Fibroblast of peridontal ligament (primary cell): ENCODE data around the gene EIF4E1B.

Source experiments
- DNase-seq: peaks from one replicate; pipeline ENCODE4 v3.0.0-alpha.2; 2010; ENCODE audit errors: extremely low read depth

EIF4E1B gene

DNA sequence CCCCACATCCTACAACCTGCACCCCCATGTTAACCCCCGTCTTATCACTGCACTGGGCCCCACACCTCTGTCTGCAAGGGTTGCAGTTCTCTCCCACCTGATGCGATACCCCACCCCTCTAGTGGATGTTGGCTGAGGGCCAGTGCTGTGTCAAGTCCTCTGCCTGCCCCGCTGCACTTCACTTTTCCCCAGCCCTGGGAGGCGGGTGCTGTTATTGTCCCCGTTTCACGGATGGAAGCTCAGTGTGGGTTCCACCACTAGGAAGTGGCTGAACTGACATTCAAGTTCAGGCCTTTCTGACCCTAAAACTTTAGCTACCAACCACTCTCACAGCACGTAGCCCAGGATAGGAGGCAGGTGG, 3.6 kb upstream of the EIF4E1B start:
- no peak for DNase-seq

- DNase-seq, result no peak
Observed at GRCh38 chr5:176627582-176627981, 2.9 kb upstream of the EIF4E1B start.

- no peak for DNase-seq
Observed at GRCh38 chr5:176628406-176629228, 1.9 kb upstream of the EIF4E1B start.

DNA sequence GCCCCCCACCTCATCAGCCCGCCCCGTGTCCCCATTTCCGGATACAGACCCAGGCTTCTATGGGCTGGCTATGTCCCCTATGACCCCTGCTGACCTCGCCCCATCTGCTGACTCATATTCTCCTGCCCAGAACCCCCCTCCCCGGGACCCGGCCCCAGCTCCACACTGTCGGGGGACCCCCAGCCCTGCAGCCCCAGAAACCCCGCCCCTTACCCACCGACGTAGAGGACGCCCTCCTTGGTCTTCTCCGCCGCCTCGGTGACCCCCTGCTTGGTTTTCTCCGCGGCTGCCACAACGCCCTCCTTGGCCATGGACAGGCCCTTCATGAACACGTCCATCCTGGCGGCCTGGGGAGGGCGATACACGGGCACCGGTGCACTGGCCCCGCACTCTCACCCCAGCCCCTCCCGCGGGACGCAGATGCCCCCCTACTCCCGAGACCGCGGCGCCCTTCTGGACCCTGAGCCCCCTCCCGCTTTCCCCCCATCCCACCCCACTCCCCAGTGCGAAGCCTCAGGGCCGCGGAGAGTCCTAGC, 1.1 kb upstream of the EIF4E1B start:
- no peak for DNase-seq

GRCh38 chr5:176630681-176631222, 277 bp downstream of the EIF4E1B start:
- no peak for DNase-seq

DNA sequence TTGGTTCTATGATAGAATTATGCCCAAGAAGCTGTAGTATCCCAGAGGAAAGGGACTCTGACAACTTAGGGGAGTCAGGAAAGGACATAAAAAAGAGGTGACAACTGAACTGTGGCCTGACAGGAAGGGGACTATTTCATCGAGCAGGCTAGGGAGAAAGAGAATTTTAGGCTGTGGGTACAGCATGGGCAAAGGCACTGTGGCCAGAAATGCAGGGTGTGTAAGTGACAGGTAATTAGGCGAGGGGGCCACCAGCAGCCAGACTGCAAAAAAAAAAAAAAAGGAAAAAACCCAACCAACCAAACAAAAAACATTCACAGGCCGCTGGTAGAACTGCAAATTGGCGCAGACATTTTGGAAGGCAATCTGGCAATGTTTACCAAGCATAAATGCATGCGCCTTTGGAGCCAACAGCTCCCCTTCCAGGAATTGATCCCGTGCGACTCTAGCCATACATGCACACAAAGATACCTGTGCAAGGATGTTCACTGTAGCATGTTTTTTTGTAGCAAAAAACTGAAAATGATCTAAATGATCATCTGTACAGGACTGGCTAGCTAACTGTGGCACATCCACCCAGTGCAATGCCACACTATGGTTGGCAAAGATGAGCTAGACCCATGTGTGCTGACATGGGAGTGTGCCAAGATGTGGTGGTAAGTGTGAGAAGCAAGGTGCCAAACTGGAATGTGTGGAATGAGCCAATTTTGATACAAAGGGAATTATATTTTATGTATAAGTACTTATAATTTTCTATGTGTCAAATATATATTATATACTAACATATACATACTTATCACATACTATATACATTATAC, 1.1 kb downstream of the EIF4E1B start:
- no peak for DNase-seq

DNA sequence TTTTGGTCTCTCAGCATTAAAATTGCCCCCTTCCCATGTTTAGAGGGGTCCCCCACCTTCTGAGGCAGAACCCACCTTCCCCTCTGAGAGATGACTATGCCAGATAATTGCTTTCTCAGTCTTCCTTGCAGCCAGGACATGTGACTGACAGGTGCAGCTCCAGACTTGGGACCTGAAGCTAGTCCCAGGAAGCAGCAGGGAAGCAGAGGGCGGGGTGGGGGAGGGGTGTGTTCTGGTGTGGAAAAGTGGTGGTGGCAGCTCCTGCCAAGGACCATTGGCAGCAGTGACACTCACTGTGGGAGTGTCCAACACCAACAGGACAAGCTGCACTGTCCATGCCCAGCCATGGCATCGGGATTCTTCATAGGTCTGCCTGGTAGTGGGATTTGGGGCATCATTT, 2.3 kb downstream of the EIF4E1B start:
- no peak for DNase-seq

DNA sequence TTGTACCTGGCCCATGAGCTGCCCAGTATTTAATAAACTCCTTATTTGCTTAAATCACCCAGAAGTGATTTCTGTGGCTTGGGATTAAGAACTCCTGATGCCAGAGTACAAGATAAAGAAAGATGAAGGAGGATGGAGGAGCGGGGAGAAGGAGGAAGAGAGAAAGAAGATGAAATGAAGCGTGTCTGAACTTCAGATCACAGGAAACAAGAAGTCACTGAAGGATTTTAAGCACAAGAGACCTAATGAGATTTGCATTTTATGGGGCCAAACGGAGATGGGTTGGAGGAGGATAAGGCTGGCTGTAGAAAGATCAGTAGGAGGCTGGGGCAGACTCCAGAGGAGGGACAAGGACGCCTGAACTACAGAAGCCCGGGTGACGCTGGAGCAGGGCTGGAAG, 3.1 kb downstream of the EIF4E1B start:
- DNase-seq, result no peak

DNA sequence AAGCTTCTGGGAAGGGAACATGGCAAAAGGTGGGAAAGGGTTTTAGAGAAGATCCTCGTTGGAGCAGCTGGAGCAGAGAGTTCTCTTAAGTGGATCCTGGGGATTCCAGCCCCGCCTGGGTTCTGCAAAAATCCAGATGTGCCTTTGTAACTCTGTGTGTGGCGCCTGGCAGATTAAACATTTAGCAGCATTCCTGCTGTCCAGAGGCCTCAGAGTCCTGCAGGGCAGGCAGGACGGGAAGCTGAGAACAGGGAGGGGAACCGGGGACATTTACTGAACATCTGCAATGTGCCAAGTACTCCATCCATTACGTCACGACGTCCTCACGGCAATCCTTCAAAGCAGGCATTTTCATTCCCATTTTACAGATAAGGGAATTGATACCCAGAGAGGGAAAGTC, 6.0 kb downstream of the EIF4E1B start:
- DNase-seq, result no peak

DNA sequence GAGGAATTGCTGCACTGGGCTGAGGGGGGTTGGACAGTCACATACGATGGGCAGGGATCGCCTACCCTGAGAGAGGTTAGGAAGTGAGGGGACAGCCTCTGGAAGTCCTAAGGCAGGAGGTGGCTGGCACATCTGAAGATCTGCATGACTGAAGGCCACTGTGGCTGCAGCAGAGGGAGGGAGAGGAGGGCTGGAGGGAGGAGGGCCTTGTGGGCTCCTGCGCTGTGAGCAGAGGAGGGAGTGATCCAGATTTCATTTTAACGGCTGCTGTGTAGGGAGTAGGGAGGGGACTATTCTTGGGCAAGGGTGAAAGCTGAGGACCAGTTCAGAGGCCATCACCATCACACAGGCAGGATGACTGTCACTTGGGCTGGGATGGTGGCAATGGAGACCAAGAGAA, 7.1 kb downstream of the EIF4E1B start:
- no peak for DNase-seq

DNA sequence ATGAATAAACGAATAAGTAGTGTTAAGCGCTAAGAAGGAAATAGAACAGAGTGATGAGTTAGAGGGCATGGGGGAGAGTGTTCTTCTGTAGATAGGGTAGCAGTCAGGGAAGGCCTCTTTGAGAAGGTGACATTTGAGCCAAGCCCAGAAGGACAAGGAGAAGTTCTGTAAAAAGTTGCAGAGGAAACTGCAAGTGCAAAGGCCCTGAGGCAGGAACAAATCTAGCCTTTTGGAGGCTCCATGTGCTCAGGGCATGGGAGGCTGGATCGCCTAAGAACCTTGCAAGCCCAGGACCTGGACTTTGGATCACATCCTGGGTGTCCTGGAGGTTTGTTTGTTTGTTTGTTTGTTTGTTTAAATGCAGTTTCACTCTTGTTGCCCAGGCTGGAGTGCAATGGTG, 8.0 kb downstream of the EIF4E1B start:
- no peak for DNase-seq

GRCh38 chr5:176639208-176639607, 8.7 kb downstream of the EIF4E1B start:
- DNase-seq, result no peak

- DNase-seq, result peak; percentile 75
Observed at GRCh38 chr5:176639981-176640380, 9.5 kb downstream of the EIF4E1B start.

DNA sequence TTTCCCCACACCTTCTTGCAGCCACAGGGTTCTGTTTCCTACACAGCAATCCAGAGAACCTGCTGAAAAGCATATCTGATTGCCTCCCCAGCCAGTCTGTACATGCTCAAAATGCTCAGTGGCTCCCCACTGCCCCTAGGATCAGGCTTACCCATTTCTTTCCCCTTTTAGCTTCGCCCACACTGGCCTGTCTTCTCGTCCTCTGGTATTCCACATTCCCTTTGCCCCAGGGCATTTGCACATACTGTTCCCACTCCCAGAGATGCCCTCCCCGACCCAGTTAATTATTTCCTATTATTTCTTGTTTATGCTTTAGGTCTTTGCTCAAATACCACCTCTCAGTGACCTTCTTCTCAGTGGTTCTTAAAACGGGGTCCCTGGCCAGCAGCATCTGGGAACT, 10.1 kb downstream of the EIF4E1B start:
- no peak for DNase-seq

- no peak for DNase-seq
Observed at GRCh38 chr5:176642675-176643490, 12.4 kb downstream of the EIF4E1B start.

DNA sequence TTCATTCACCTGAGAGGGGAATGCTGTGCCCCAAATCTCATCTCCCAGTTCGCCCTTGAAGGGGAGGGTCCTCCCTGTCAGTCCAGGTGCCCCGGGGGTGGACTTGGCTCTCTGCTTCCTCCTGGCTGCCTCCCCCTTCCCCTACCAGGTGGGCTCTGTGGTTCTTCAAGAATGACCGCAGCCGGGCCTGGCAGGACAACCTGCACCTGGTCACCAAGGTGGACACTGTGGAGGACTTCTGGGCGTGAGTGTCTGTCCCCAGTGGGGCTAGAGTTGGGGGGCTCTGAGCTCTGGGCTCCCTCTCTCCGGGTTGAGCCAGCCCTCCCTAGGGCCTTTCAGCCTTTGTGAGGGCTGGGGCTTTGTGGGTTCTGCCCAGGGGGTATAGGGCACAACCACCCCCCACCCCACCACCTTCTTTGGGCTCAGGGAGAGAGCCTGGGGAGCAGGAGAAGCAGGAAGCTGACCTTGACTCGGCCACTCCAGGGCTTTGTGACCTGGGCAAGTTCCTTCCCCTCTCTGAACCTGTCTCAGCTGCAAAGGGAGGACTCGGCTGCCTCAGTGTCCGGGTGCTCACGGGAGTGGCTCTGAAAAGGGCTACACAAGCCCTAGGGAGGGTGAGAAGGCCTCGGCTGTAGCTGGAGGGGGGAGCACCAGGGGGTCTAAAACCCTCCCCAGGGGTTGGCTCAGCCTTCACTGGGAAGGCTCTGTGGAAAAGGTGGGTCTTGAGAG, 13.2 kb downstream of the EIF4E1B start:
- DNase-seq, result no peak

DNA sequence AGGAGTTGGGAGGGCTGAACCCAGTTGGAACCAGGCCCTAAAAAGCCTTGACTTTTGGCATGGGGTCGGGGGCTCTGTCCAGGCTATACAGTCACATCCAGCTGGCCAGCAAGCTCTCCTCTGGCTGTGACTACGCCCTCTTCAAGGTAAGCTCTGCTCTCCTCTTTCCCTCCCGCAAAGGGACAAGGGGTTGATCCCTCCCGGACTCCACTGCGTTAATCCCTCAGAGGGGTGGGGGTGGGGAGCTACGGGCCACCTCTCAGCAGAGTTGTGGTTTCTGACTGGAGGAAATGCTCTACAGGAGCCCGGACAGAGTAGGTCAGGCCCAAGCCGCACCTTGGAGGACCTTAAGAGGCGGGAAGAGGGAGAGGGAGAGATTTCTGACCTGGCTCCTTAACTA, 13.8 kb downstream of the EIF4E1B start:
- DNase-seq, result no peak

GRCh38 chr5:176644878-176645670, 14.6 kb downstream of the EIF4E1B start:
- no peak for DNase-seq

DNA sequence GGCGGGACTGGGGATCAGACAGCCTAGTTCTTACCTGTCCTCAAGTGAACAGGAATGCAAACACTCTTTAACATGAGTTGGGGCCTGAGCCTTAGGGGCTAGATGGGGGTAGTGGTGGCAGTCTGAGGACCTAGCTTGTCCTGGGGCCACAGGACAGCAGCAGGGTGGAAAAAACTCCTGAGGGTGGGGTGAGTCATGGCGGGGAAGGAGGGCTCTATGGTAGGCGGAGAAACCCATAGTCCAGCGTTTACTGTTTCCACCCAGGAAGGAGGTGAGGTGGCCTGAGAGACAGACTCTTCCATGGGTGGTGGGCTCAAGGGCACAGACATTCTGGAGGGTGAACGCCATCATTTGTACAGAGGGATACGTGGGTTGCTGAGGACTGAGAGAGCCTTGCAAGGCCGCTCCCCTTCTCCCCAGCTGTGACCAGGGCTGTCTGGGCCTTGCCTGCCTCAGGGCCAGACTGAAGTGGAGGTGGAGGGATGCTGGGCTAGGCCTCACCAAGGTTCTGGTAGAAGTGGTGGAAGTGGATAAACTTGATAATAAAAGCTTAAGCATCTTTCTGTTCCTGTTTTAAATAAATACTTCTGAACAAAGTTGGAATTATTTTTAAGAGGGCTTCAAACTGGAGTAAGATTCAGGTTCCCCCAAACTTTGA, 15.7 kb downstream of the EIF4E1B start:
- no peak for DNase-seq

- no peak for DNase-seq
Observed at GRCh38 chr5:176646707-176647029, 16.2 kb downstream of the EIF4E1B start.
